Choroid plexus epithelial cell (primary cell): ENCODE data around the gene TOM1L1.

Source experiments
- DNase-seq: peaks from one replicate; pipeline ENCODE4 v3.0.0-alpha.2; 2010; ENCODE audit warnings: low read depth
- H3K4me3 ChIP-seq: 2 replicates; pipeline ENCODE4 v1.5.1; 2011; ENCODE audit warnings: low read depth, mild to moderate bottlenecking, control low read depth, low read length, moderate library complexity
- TF ChIP-seq, protein P1 (sequence below): conservative IDR thresholded peaks from 2 replicates; pipeline ENCODE4 v1.5.1; 2011; ENCODE audit warnings: low read depth, mild to moderate bottlenecking, control low read depth, inconsistent platforms, low read length, moderate library complexity

TOM1L1 gene

DNA sequence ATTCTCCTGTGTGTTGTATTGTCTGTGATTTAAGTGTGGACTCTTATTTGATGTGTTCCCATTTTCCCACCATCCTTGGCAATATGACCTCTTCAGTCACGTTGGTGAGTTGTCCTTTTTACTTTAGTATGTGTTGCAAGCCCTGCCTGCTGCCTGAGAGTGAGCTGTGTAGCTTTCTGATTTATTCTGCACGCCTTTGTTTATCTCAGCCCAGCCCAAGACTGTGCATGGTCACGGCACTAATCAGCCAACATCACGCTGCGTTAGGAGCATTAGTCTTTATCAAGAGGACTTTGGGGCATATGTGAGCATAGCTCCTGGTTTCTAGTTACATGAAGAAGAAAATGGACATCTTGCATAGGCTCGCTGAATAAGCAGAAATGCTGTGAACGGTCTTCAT lies 6.0 kb downstream of the TOM1L1 start:
- DNase-seq, result no peak
- TF ChIP-seq, protein P1, sequence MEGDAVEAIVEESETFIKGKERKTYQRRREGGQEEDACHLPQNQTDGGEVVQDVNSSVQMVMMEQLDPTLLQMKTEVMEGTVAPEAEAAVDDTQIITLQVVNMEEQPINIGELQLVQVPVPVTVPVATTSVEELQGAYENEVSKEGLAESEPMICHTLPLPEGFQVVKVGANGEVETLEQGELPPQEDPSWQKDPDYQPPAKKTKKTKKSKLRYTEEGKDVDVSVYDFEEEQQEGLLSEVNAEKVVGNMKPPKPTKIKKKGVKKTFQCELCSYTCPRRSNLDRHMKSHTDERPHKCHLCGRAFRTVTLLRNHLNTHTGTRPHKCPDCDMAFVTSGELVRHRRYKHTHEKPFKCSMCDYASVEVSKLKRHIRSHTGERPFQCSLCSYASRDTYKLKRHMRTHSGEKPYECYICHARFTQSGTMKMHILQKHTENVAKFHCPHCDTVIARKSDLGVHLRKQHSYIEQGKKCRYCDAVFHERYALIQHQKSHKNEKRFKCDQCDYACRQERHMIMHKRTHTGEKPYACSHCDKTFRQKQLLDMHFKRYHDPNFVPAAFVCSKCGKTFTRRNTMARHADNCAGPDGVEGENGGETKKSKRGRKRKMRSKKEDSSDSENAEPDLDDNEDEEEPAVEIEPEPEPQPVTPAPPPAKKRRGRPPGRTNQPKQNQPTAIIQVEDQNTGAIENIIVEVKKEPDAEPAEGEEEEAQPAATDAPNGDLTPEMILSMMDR, result no peak

DNA sequence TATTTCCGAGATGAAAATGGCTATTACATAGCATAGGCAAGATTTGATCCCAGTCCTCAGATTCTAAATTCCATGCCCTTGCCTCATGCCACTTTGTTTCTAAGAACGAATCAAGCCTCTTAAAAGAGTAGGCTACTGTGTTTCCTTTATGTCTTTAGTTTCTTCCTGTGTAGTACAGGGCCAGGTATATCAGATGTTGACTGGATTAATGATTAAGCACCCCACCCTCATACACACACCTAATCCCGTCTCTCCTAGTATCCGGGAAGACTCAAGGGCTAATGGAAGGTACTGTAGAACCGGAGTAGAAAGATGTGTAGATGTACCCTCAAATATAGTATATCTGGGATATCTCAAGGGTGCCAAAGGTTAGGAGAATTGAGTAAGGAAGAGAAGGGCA lies 6.7 kb downstream of the TOM1L1 start:
- DNase-seq, result no peak
- TF ChIP-seq, protein P1, result no peak
- H3K4me3 ChIP-seq, result no peak overlapping the region

More for the DNA sequence above, 6.0 kb downstream of the TOM1L1 start:
- H3K4me3 ChIP-seq, result no peak overlapping the region

DNA sequence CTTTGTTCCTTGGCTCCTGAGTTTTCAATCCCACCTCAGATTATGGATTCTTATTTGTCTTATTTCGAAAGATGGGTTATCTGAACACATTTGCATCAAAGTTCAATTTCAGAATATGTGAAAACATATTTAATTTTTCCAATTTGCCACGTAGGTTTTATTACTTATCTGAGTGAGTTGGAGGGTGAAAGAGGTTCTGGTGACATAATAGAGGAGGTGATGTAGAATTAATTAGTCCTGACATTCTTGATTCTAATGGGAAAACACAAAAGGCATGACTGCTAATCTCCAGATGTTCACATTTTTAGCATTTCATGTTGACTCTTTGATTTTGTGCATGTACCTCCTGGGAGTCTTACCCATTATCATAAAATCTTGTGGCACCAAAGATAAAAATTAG lies 9.1 kb downstream of the TOM1L1 start:
- TF ChIP-seq, protein P1, result no peak
- DNase-seq, result no peak
- H3K4me3 ChIP-seq, result no peak overlapping the region

DNA sequence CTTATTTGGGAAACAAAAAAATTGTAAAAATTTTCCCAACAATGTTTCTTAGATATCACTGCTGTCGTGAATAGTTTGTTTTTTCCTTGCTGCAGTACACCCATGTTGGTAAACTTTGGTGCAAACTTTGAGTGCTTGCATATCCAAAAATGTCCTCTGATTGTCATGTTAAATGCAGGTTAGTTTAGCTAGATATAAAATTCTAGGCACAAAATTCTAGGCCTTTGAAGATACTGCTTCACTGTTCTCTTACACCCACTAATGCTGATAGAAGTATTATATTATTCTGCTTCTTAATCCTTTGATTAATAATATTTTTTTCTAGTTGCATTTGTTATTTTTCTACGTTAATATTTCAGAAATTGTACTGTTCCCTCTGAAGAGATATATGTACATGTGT lies 16.1 kb downstream of the TOM1L1 start:
- H3K4me3 ChIP-seq, result no peak overlapping the region
- TF ChIP-seq, protein P1, result no peak
- DNase-seq, result no peak

DNA sequence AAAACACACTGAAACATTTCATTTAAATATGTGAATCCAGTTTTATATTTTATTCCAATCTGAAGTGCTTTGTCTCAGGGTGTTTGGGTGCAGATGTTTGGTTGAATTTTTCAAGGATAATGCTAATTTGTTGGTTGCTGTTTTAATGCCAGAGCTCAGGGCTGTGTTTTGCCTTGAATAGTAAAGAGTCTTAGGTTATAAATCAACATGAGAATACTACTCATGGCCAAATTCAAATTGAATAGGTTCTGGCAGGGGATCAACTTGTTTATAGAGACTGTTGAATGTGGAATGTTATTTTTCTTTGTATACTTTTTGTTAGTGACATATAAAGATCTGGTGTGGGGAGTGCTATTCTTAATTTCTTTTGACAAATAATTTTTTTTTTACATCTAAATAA lies 18.8 kb downstream of the TOM1L1 start:
- DNase-seq, result no peak
- H3K4me3 ChIP-seq, result no peak overlapping the region
- TF ChIP-seq, protein P1, result no peak

DNA sequence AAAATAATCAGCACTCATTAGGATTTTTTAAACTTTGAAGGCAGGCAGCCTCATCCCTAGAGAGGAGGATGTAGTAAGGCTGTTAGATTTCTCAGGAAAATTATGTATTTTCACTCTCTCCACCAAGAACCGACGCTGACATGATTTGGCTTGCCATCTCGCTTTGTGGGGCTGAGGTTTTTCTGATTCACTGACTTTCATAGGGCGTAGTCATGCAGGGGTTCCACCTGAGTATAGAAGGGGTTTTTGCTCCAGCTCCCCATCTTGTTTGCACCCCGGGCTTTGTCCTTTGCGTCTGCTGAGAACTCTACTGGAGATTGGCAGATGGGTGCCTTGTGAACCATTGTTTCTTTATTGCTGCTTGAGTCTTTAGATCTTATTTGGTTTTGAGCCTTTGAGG lies 20.2 kb downstream of the TOM1L1 start:
- TF ChIP-seq, protein P1, result no peak
- H3K4me3 ChIP-seq, result no peak overlapping the region
- DNase-seq, result no peak

DNA sequence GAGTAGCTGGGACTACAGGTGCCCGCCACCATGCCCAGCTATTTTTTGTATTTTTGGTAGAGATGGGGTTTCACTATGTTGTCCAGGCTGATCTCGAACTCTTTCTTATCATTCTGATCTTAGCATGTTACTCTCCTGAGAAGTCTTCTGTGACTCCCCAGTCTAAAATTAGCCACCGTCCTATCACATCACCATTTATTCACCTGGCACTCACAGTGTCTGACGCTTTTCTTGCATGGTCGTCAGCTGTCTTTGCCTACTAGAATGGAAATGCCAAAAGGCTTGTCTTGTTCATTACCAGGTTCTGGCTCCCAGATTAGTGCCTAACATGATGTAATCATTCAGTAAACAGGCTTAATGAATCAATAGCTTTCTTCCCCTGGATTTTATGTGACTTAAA lies 23.8 kb downstream of the TOM1L1 start:
- TF ChIP-seq, protein P1, result no peak
- no peak for DNase-seq
- H3K4me3 ChIP-seq, result no peak overlapping the region
